K562 (cell line): ENCODE data around the gene ZNF821. TPM values are rescaled to one million over a fixed set of nuclear protein-coding genes. Genes with fewer than 3 reads are reported as not detected.

Experiments used
- ATAC-seq: fragments of 200-7000 bp; cut with Tn5 transposase; 3 replicates; pipeline ENCODE4 v1.9.1; 2020; ENCODE audit warnings: moderate library complexity
- BruUV-seq: library from RNA; stranded (reverse); fragments of 400-500 nt; replicated peaks from 2 replicates; lab custom pipeline; 2021; lab: Mats Ljungman, UMichigan
- CTCF ChIA-PET: fragments of 300-600 bp; formaldehyde crosslinking; extraction: SDS; loops from one replicate; lab custom pipeline; 2021; ENCODE audit warnings: low intra/inter-chr PET ratio; lab: Yijun Ruan, JAX
- POLR2A ChIA-PET: fragments of 300-600, 350-650 bp; sonication (Branson Sonifier 250); formaldehyde crosslinking; extraction: SDS; loops from one replicate; lab custom pipeline; 2021; ENCODE audit warnings: antibody characterized with exemption, inconsistent platforms; lab: Yijun Ruan, JAX
- DNase-seq, 4 experiments: peaks; one replicate each; pipeline versions ENCODE4 v3.0.0 to v3.0.0-alpha.2; 2011 to 2018; ENCODE audit warnings: low spot score in 3 of 4, mixed read lengths in 3 of 4; ENCODE audit errors: extremely low read depth in 1 of 4
- FAIRE-seq: peaks from 2 replicates; lab custom pipeline; 2011; peaks lifted over from hg19 to GRCh38; lab: Jason Lieb, UNC
- H2AFZ ChIP-seq: 2 replicates; pipeline ENCODE4 v1.6.0; 2011; ENCODE audit warnings: low read depth, low read length, control low read depth, inconsistent platforms
- H3K27ac ChIP-seq: fragments of 200-600 bp; 3 replicates; pipeline ENCODE4 v1.8.0; 2011; ENCODE audit warnings: low read depth, mild to moderate bottlenecking, control low read depth, inconsistent platforms, low read length, moderate library complexity, mixed read lengths; ENCODE audit errors: extremely low read depth
- H3K27me3 ChIP-seq, 2 experiments: fragments of 300-600 bp in 1 of 2; 2 replicates in 1 of 2; 3 replicates in 1 of 2; pipeline versions ENCODE4 v1.6.0 to v1.8.0; 2011; ENCODE audit warnings: inconsistent platforms in 2 of 2, low read length in 2 of 2, mild to moderate bottlenecking in 1 of 2, mixed read lengths in 1 of 2, moderate library complexity in 1 of 2; ENCODE audit not compliant: control insufficient read depth in 2 of 2, insufficient read depth in 2 of 2
- H3K36me3 ChIP-seq: fragments of 300-600 bp; 3 replicates; pipeline ENCODE4 v1.8.0; 2011; ENCODE audit warnings: mild to moderate bottlenecking, low read length, inconsistent platforms; ENCODE audit not compliant: control insufficient read depth, insufficient read depth
- H3K4me1 ChIP-seq, 2 experiments: fragments of 200-600 bp in 1 of 2; replicated peaks in 1 of 2; 2 replicates in 1 of 2; 3 replicates in 1 of 2; pipeline versions ENCODE4 v1.5.1 to v1.8.0; 2011; ENCODE audit warnings: inconsistent platforms in 2 of 2, low read length in 2 of 2, mild to moderate bottlenecking in 1 of 2, mixed read lengths in 1 of 2, moderate library complexity in 1 of 2; ENCODE audit not compliant: control insufficient read depth in 2 of 2, insufficient read depth in 2 of 2
- H3K4me2 ChIP-seq: 2 replicates; pipeline ENCODE4 v1.6.1; 2011; ENCODE audit warnings: low read length, control low read depth, inconsistent platforms, mixed read lengths; ENCODE audit not compliant: insufficient read depth
- H3K4me3 ChIP-seq: fragments of 200-600 bp; sonication (generic), shearing (Covaris generic); 2 replicates; pipeline ENCODE4 v1.5.1; 2016; ENCODE audit warnings: control low read depth, inconsistent platforms
- H3K79me2 ChIP-seq: fragments of 200-600 bp; 3 replicates; pipeline ENCODE4 v1.8.0; 2011; ENCODE audit warnings: low read length, inconsistent platforms; ENCODE audit not compliant: control insufficient read depth, insufficient read depth
- H3K9ac ChIP-seq, 2 experiments: 2 replicates each; pipeline versions ENCODE4 v1.6.0 to v1.6.1; 2011; ENCODE audit warnings: low read depth in 2 of 2, low read length in 2 of 2, control low read depth in 1 of 2, inconsistent platforms in 1 of 2, mild to moderate bottlenecking in 1 of 2, mixed read lengths in 1 of 2; ENCODE audit not compliant: insufficient read depth in 1 of 2
- H3K9me1 ChIP-seq: one replicate; pipeline ENCODE4 v1.6.0; 2011; ENCODE audit warnings: inconsistent platforms, mild to moderate bottlenecking, low read length, moderate library complexity; ENCODE audit not compliant: control insufficient read depth, insufficient read depth
- H3K9me3 ChIP-seq: replicated peaks from 2 replicates; pipeline ENCODE4 v1.5.1; 2011; ENCODE audit warnings: low read depth, low read length, inconsistent platforms; ENCODE audit not compliant: control insufficient read depth, insufficient read depth
- H4K20me1 ChIP-seq: replicated peaks from 2 replicates; pipeline ENCODE4 v1.6.1; 2011; ENCODE audit warnings: low read length, inconsistent platforms, mixed read lengths; ENCODE audit not compliant: control insufficient read depth, insufficient read depth
- ARHGAP35 ChIP-seq: fragments of 450-650 bp; IDR thresholded peaks from 2 replicates; pipeline ENCODE4 v1.6.1; 2018; ENCODE audit not compliant: partially characterized antibody
- CREBBP ChIP-seq: IDR thresholded peaks from one replicate; pipeline ENCODE4 v1.6.1; 2012; ENCODE audit warnings: low read depth, mild to moderate bottlenecking, control low read depth, inconsistent platforms, low read length
- ERF ChIP-seq: fragments of 450-650 bp; formaldehyde crosslinking; IDR thresholded peaks from 2 replicates; pipeline ENCODE4 v1.4.0; 2020; ENCODE audit warnings: mild to moderate bottlenecking, mixed read lengths
- MAX ChIP-seq: sonication (generic); formaldehyde crosslinking; IDR thresholded peaks from 2 replicates; pipeline ENCODE4 v1.9.0; 2022; ENCODE audit warnings: mild to moderate bottlenecking, missing genetic modification reagents
- POLR2G ChIP-seq: fragments of 200-400 bp; formaldehyde crosslinking; IDR thresholded peaks from 2 replicates; pipeline ENCODE4 v1.6.1; 2017; ENCODE audit warnings: low read depth, mild to moderate bottlenecking, antibody characterized with exemption, low read length, moderate library complexity
- RNF2 ChIP-seq: sonication (generic); IDR thresholded peaks from 2 replicates; pipeline ENCODE4 v1.6.1; 2016
- WGBS: fragments of 100-300 bp; shearing (Covaris generic); methylation state at CpG from one replicate; pipeline ENCODE4 v1.1.6; 2016; ENCODE audit warnings: low coverage, mixed read lengths; ENCODE audit not compliant: insufficient coverage; ENCODE audit errors: missing lambda C conversion rate; 5-methylcytosine and 5-hydroxymethylcytosine counted together
- in situ Hi-C: fragments of 300-500 bp; cut with MboI; formaldehyde crosslinking; loops from 4 replicates; pipeline ENCODE4 v1.15.0; 2018; ENCODE audit warnings: inconsistent platforms, mixed read lengths
- intact Hi-C: fragments of 100-400 bp; cut with micrococcal nuclease; formaldehyde crosslinking; loops from 2 replicates; pipeline ENCODE4 v1.14.2; 2022
- polyA plus RNA-seq, 8 experiments: library from polyadenylated mRNA; depleted of rRNA in 4 of 8; stranded (reverse) in 5 of 8; unstranded in 3 of 8; fragments of >200 nt; fragmentation: Nextera tagmentation in 2 of 8; fragmentation: Illumina TruSeq in 1 of 8; extraction: Ambion mirVana in 2 of 8; extraction: Trizol in 1 of 8; gene quantifications; 2 replicates each; pipeline versions ENCODE4 v1.2.1 to v1.2.3, GENCODE V29; 2011 to 2014; ENCODE audit warnings: inconsistent platforms in 1 of 8, missing spikeins in 1 of 8
- total RNA-seq, 7 experiments: library from RNA; depleted of rRNA in 6 of 7; stranded (reverse); fragments of >200 nt in 6 of 7; fragmentation: Illumina TruSeq in 2 of 7; extraction: Trizol in 2 of 7; gene quantifications; 2 replicates each; pipeline versions ENCODE4 v1.2.1 to v1.2.3, GENCODE V29; 2011 to 2021; ENCODE audit warnings: low replicate concordance in 1 of 7
- TF ChIP-seq, protein P1 (sequence below): fragments of 450-650 bp; IDR thresholded peaks from 2 replicates; pipeline ENCODE4 v1.6.1; 2016; ENCODE audit warnings: borderline replicate concordance

ZNF821 gene
- total and polyA plus RNA-seq, 9 of the 15 experiments (the other 6 are each of a cell fraction or from before 2014, with no cell fraction given) = 0.38 to 5.6 (median 3.6) TPM

GRCh38 chr16:71923941-71924690 is 40.1 kb upstream of the ZNF821 start:
- POLR2A ChIA-PET = interaction anchor here (0.6 to 1.5 kb wide), 3 partner anchors 10 to 27 kb away, joined by 3 to 5 read pairs (median 3); no protein-coding TSS in a partner anchor
- Histone ChIP-seq H2AFZ (no peak overlapping the region), H3K27me3 (no peaks in the 10 kb centered on the region), H3K4me2 (no peak overlapping the region), H3K79me2 (peaks cover 15% of the 10 kb centered on the region), H3K9ac (no peak overlapping the region), H3K9me1 (no peaks in the 10 kb centered on the region), H3K4me1 (peaks cover 0 to 3% of the 10 kb centered on the region in 2 experiments; a peak in 1 of 5 replicates)
- DNase-seq (no peak), ATAC-seq (no peak)
- intact Hi-C loops = no loop called here
- 92% methylated on average over 10 of the region's 10 CpGs for WGBS
- TF ChIP-seq ARHGAP35 (no peak), MAX (CRISPR knock-in tag) (no peak), POLR2G (0 out of 2 replicates have a peak, but pooled peaks have one; percentile 14), CREBBP (no peak), ERF (CRISPR knock-in tag) (no peak), RNF2 (no peak)
- TF ChIP-seq, protein P1, sequence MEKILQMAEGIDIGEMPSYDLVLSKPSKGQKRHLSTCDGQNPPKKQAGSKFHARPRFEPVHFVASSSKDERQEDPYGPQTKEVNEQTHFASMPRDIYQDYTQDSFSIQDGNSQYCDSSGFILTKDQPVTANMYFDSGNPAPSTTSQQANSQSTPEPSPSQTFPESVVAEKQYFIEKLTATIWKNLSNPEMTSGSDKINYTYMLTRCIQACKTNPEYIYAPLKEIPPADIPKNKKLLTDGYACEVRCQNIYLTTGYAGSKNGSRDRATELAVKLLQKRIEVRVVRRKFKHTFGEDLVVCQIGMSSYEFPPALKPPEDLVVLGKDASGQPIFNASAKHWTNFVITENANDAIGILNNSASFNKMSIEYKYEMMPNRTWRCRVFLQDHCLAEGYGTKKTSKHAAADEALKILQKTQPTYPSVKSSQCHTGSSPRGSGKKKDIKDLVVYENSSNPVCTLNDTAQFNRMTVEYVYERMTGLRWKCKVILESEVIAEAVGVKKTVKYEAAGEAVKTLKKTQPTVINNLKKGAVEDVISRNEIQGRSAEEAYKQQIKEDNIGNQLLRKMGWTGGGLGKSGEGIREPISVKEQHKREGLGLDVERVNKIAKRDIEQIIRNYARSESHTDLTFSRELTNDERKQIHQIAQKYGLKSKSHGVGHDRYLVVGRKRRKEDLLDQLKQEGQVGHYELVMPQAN = no peak
- TF ChIP-seq, all 486 proteins: peak for 1
- H3K27ac ChIP-seq = no peak overlapping the region
- peaks cover 2% of the 10 kb centered on the region for H3K9me3 ChIP-seq
- H3K36me3 ChIP-seq = peaks cover 90% of the 10 kb centered on the region
- in situ Hi-C loops = no loop called here
- CTCF ChIA-PET = no interaction called here
- no peaks in the 10 kb centered on the region; the same call in 1 of the 2 replicates for H4K20me1 ChIP-seq
- H3K4me3 ChIP-seq = no peak overlapping the region
- no TSS peak for BruUV-seq
- no peak for FAIRE-seq
